HCT116 (cell line): ENCODE data around the gene NBDY. TPM values are rescaled to one million over a fixed set of nuclear protein-coding genes. Genes with fewer than 3 reads are reported as not detected.

Source experiments
- ATAC-seq: fragments of 200-7000 bp; cut with Tn5 transposase; 2 replicates; pipeline ENCODE4 v1.9.1; 2020; ENCODE audit warnings: mild to moderate bottlenecking, moderate library complexity
- BruUV-seq: library from RNA; stranded (reverse); fragments of 400-500 nt; replicated peaks from 2 replicates; lab custom pipeline; 2021; lab: Mats Ljungman, UMichigan
- CTCF ChIA-PET: fragments of 300-600 bp; sonication (Branson Sonifier 250); formaldehyde crosslinking; loops from one replicate; lab custom pipeline; 2021; ENCODE audit warnings: antibody characterized with exemption; lab: Charles Lee
- POLR2A ChIA-PET: fragments of 300-600, 350-600 bp; sonication (Branson Sonifier 250); formaldehyde crosslinking; loops from one replicate; lab custom pipeline; 2021; ENCODE audit warnings: antibody characterized with exemption; lab: Charles Lee
- RAD21 ChIA-PET, 2 experiments: fragments of 300-600 bp; sonication (Branson Sonifier 250); formaldehyde crosslinking; loops; one replicate each; lab custom pipeline; 2023; ENCODE audit warnings: low total read pairs in 2 of 2; ENCODE audit not compliant: uncharacterized antibody in 2 of 2, unreplicated experiment in 2 of 2, low non-redundant PET in 1 of 2; lab: Charles Lee
- DNase-seq: peaks from one replicate; pipeline ENCODE4 v3.0.0-alpha.2; 2010; ENCODE audit warnings: low read depth, low spot score
- H2AFZ ChIP-seq: fragments of 200-600 bp; shearing (Covaris generic), sonication (generic); 2 replicates; pipeline ENCODE4 v1.6.1; 2017; ENCODE audit warnings: low read depth, mixed run types, mixed read lengths, antibody characterized with exemption, low read length; ENCODE audit not compliant: poor library complexity, severe bottlenecking
- H3K27ac ChIP-seq: 2 replicates; pipeline ENCODE4 v1.5.1; 2012; ENCODE audit warnings: low read depth, low read length
- H3K27me3 ChIP-seq: fragments of 200-600 bp; sonication (generic); 2 replicates; pipeline ENCODE4 v1.6.1; 2016; ENCODE audit warnings: mixed run types, low read length, mixed read lengths; ENCODE audit not compliant: insufficient read depth
- H3K36me3 ChIP-seq, 2 experiments: fragments of 200-500 bp in 1 of 2; fragments of 200-600 bp in 1 of 2; sonication (Bioruptor generic) in 1 of 2; sonication (generic) in 1 of 2; 2 replicates each; pipeline versions ENCODE4 v1.5.1 to v1.6.1; 2014 to 2016; ENCODE audit warnings: low read length in 2 of 2, inconsistent platforms in 1 of 2, mixed read lengths in 1 of 2, mixed run types in 1 of 2; ENCODE audit not compliant: insufficient read depth in 2 of 2, control insufficient read depth in 1 of 2
- H3K4me1 ChIP-seq, 2 experiments: fragments of 200-600 bp in 1 of 2; sonication (generic) in 1 of 2; 2 replicates each; pipeline versions ENCODE4 v1.5.1 to v1.6.1; 2012 to 2017; ENCODE audit warnings: low read length in 2 of 2, inconsistent platforms in 1 of 2, mild to moderate bottlenecking in 1 of 2, mixed read lengths in 1 of 2, mixed run types in 1 of 2, moderate library complexity in 1 of 2; ENCODE audit not compliant: insufficient read depth in 2 of 2, control insufficient read depth in 1 of 2
- H3K4me2 ChIP-seq: fragments of 200-600 bp; sonication (generic); 2 replicates; pipeline ENCODE4 v1.6.1; 2017; ENCODE audit warnings: mixed run types, low read length, mixed read lengths
- H3K4me3 ChIP-seq, 2 experiments: fragments of 200-600 bp in 1 of 2; sonication (generic) in 1 of 2; replicated peaks in 1 of 2; 2 replicates each; pipeline ENCODE4 v1.5.1; 2011 to 2016; ENCODE audit warnings: low read length in 2 of 2, control low read depth in 1 of 2, low read depth in 1 of 2, mild to moderate bottlenecking in 1 of 2, mixed read lengths in 1 of 2, mixed run types in 1 of 2
- H3K79me2 ChIP-seq: fragments of 200-600 bp; sonication (generic); 2 replicates; pipeline ENCODE4 v1.6.1; 2017; ENCODE audit warnings: mild to moderate bottlenecking, mixed run types, low read length, moderate library complexity, mixed read lengths; ENCODE audit not compliant: insufficient read depth
- H3K9ac ChIP-seq: fragments of 200-600 bp; sonication (generic); 2 replicates; pipeline ENCODE4 v1.6.1; 2016; ENCODE audit warnings: low read length, mixed read lengths
- H3K9me2 ChIP-seq: fragments of 200-600 bp; sonication (generic), shearing (Covaris generic); 2 replicates; pipeline ENCODE4 v1.6.1; 2017; ENCODE audit warnings: mixed run types, mild to moderate bottlenecking, moderate library complexity; ENCODE audit not compliant: insufficient read depth
- H3K9me3 ChIP-seq, 2 experiments: fragments of 200-500 bp in 1 of 2; fragments of 200-600 bp in 1 of 2; sonication (Bioruptor generic) in 1 of 2; sonication (generic) in 1 of 2; 2 replicates each; pipeline ENCODE4 v1.6.1; 2014 to 2017; ENCODE audit warnings: low read length in 2 of 2, mixed read lengths in 2 of 2, inconsistent platforms in 1 of 2, low read depth in 1 of 2, mild to moderate bottlenecking in 1 of 2, mixed run types in 1 of 2, moderate library complexity in 1 of 2; ENCODE audit not compliant: control insufficient read depth in 1 of 2, insufficient read depth in 1 of 2
- H4K20me1 ChIP-seq: fragments of 200-600 bp; sonication (generic), shearing (Covaris generic); 2 replicates; pipeline ENCODE4 v1.6.1; 2017; ENCODE audit warnings: mixed run types, mild to moderate bottlenecking, moderate library complexity; ENCODE audit not compliant: insufficient read depth
- ATF3 ChIP-seq: IDR thresholded peaks from 2 replicates; pipeline ENCODE4 v1.6.1; 2012
- CEBPB ChIP-seq: IDR thresholded peaks from 2 replicates; pipeline ENCODE4 v1.6.1; 2012; ENCODE audit warnings: low read depth
- EZH2 ChIP-seq: fragments of 200-600 bp; sonication (generic); IDR thresholded peaks from 2 replicates; pipeline ENCODE4 v1.6.1; 2017; ENCODE audit warnings: antibody characterized with exemption, mixed run types
- EZH2phosphoT487 ChIP-seq: fragments of 200-600 bp; IDR thresholded peaks from 2 replicates; pipeline ENCODE4 v1.6.1; 2018; ENCODE audit warnings: antibody characterized with exemption, borderline replicate concordance
- FOSL1 ChIP-seq: IDR thresholded peaks from 2 replicates; pipeline ENCODE4 v1.6.1; 2012; ENCODE audit warnings: low read depth
- JUND ChIP-seq: IDR thresholded peaks from 2 replicates; pipeline ENCODE4 v1.6.1; 2012
- RAD21 ChIP-seq: IDR thresholded peaks from 2 replicates; pipeline ENCODE4 v1.6.1; 2012; ENCODE audit warnings: low read depth, mild to moderate bottlenecking
- SIN3A ChIP-seq: IDR thresholded peaks from 2 replicates; pipeline ENCODE4 v1.6.1; 2012; ENCODE audit warnings: low read depth
- SRF ChIP-seq: IDR thresholded peaks from 2 replicates; pipeline ENCODE4 v1.6.1; 2012; ENCODE audit warnings: low read depth
- TCF7L2 ChIP-seq: IDR thresholded peaks from 2 replicates; pipeline ENCODE4 v1.7.0; 2011; ENCODE audit warnings: borderline replicate concordance, inconsistent platforms; ENCODE audit not compliant: insufficient read depth, insufficient read length; ENCODE audit errors: extremely low read depth
- ZFX ChIP-seq: fragments of 450-650 bp; IDR thresholded peaks from 2 replicates; pipeline ENCODE4 v1.6.1; 2017
- intact Hi-C: fragments of 100-400 bp; cut with micrococcal nuclease; formaldehyde crosslinking; loops from 2 replicates; pipeline ENCODE4 v1.10.0; 2022
- total RNA-seq: library from RNA; stranded (reverse); gene quantifications from one replicate; pipeline ENCODE4 v1.2.1, GENCODE V29; 2021; ENCODE audit not compliant: unreplicated experiment
- TF ChIP-seq, protein P1 (sequence below): IDR thresholded peaks from 2 replicates; pipeline ENCODE4 v1.6.1; 2011; ENCODE audit warnings: mild to moderate bottlenecking, low read length, moderate library complexity; ENCODE audit not compliant: insufficient replicate concordance; ENCODE audit errors: extremely low read depth

NBDY gene
- total RNA-seq, 1 experiment from 2014 or later, result 65.6 TPM

DNA sequence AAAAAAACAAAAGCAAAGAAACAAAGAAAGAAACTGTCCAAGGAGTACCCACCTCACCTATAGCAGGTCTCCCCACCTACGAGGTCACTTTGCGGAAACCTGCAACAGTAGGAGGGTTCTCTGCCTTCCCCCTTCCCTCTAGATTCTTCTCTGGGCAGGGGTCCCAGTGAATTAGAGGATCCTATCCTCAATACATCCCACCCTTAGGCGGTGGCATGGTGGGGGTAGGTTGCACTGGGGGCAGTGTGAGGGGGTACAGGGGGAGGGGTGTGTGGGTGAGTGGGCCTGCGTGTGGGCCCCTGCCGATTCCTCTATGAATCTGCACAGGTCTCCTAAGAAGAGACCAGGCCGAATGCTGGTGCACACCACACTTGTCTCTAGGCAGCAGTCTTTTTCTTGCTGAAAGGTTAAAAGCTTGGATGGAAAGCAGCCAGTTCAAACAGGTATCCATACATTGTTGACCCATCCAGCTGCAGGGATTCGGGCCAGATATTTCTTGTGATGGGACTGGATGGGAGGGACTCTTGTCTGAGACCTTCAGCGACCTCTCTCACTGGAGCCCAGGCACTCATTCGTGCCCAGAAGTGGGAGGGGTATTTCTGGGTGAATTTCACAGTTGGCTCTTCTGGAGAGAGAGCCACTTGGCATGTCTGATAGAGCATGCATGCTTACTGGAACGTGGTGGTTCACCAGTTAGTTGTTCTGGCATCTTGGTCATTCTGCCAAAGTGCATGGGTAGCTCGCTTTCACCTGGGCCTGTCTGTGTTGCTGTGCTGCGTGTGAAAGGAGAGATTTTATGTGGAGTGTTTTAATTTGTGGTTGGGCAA is 65.6 kb downstream of the NBDY start:
- H3K27ac ChIP-seq, result no peak overlapping the region
- no peak overlapping the region for H3K4me3 ChIP-seq
- H3K4me2 ChIP-seq, result no peak overlapping the region
- no peaks in the 10 kb centered on the region for H3K36me3 ChIP-seq
- H3K9me3 ChIP-seq, result no peaks in the 10 kb centered on the region
- no peaks in the 10 kb centered on the region for H3K9me2 ChIP-seq
- no peaks in the 10 kb centered on the region for H3K4me1 ChIP-seq
- no peak overlapping the region for H3K9ac ChIP-seq
- intact Hi-C loops, result no loop called here
- no peaks in the 10 kb centered on the region for H4K20me1 ChIP-seq
- H3K27me3 ChIP-seq, result no peaks in the 10 kb centered on the region
- CTCF ChIA-PET, result no interaction called here
- no peak for ATAC-seq
- H3K79me2 ChIP-seq, result no peaks in the 10 kb centered on the region
- POLR2A ChIA-PET, result no interaction called here
- no TSS peak for BruUV-seq
- DNase-seq, result no peak
- no peak for TF ChIP-seq ATF3
- TF ChIP-seq EZH2, result no peak
- TF ChIP-seq, protein P1, sequence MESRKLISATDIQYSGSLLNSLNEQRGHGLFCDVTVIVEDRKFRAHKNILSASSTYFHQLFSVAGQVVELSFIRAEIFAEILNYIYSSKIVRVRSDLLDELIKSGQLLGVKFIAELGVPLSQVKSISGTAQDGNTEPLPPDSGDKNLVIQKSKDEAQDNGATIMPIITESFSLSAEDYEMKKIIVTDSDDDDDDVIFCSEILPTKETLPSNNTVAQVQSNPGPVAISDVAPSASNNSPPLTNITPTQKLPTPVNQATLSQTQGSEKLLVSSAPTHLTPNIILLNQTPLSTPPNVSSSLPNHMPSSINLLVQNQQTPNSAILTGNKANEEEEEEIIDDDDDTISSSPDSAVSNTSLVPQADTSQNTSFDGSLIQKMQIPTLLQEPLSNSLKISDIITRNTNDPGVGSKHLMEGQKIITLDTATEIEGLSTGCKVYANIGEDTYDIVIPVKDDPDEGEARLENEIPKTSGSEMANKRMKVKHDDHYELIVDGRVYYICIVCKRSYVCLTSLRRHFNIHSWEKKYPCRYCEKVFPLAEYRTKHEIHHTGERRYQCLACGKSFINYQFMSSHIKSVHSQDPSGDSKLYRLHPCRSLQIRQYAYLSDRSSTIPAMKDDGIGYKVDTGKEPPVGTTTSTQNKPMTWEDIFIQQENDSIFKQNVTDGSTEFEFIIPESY, result no peak
- TF ChIP-seq SRF, result no peak
- no peak for TF ChIP-seq CEBPB
- no peak for TF ChIP-seq SIN3A
- TF ChIP-seq ZFX, result no peak
- TF ChIP-seq JUND, result no peak
- TF ChIP-seq EZH2phosphoT487, result no peak
- TF ChIP-seq TCF7L2, result no peak
- TF ChIP-seq FOSL1, result no peak
- TF ChIP-seq RAD21, result no peak
- RAD21 ChIA-PET, result no interaction called here
- no peak overlapping the region for H2AFZ ChIP-seq
